ENCODE measurements around the gene C2orf81. TPM values are rescaled to one million over a fixed set of nuclear protein-coding genes. Genes with fewer than 3 reads are reported as not detected.
A peak's percentile ranks its signal among the peaks of the same experiment; 100 is the strongest.

C2orf81 gene
- total and polyA plus RNA-seq, 10 of the 15 experiments (the other 5 are each of a cell fraction or from before 2014, with no cell fraction given): 0.10 to 9.8 (median 2.7) TPM

GRCh38 chr2:74461187-74462053 lies 40.0 kb upstream of the C2orf81 start (continued):
- no peak for TF ChIP-seq MYC (IDR thresholded peaks at IDR 0.05; ENCODE audit: insufficient read depth, insufficient read length, insufficient replicate concordance, low read length, severe bottlenecking)
- TF ChIP-seq CREM (IDR thresholded peaks at IDR 0.05; ENCODE audit: low read depth): no peak
- no peak for TF ChIP-seq RB1 (IDR thresholded peaks at IDR 0.05; ENCODE audit: borderline replicate concordance)
- TF ChIP-seq BRCA1 (IDR thresholded peaks at IDR 0.05; ENCODE audit: low read depth, low read length): no peak
- TF ChIP-seq STAT1 (conservative IDR thresholded peaks at IDR 0.05): no peak
- TF ChIP-seq POLR2AphosphoS5 (IDR thresholded peaks at IDR 0.05; ENCODE audit: low read length): 0 out of 2 replicates have a peak, but pooled peaks have one; percentile 12
- TF ChIP-seq TAF1 (IDR thresholded peaks at IDR 0.05; ENCODE audit: borderline replicate concordance, low read depth, low read length): no peak
- no peak for TF ChIP-seq NR2C2 (IDR thresholded peaks at IDR 0.05; ENCODE audit: borderline replicate concordance, control insufficient read depth, insufficient read length, low read depth)
- no peak for TF ChIP-seq IKZF2 (IDR thresholded peaks at IDR 0.05)
- TF ChIP-seq EZH2 (IDR thresholded peaks at IDR 0.05; ENCODE audit: borderline replicate concordance, control insufficient read depth, low read depth, low read length): no peak
- TF ChIP-seq CTCF (IDR thresholded peaks at IDR 0.05 in 2 of 3, conservative IDR thresholded peaks at IDR 0.05 in 1 of 3; ENCODE audit: control insufficient read depth in 2 of 3, extremely low read depth in 1 of 3, insufficient read depth in 1 of 3, low read depth in 3 of 3, low read length in 3 of 3): peak; percentile 2 to 38 (median 30); a peak in 1 of 6 replicates
- TF ChIP-seq CREB1 (IDR thresholded peaks at IDR 0.05; ENCODE audit: low read depth): no peak
- TF ChIP-seq POU2F2 (IDR thresholded peaks at IDR 0.05; ENCODE audit: borderline replicate concordance, low read depth, low read length): no peak
- no peak for TF ChIP-seq PRDM15 (CRISPR knock-in tag; IDR thresholded peaks at IDR 0.05)
- no peak for TF ChIP-seq HDGF (IDR thresholded peaks at IDR 0.05)
- TF ChIP-seq BCL11A (IDR thresholded peaks at IDR 0.05; ENCODE audit: low read depth, low read length): no peak
- TF ChIP-seq PAX5 (IDR thresholded peaks at IDR 0.05; ENCODE audit: borderline replicate concordance, low read depth, low read length): no peak
- no peak for TF ChIP-seq NRF1 (conservative IDR thresholded peaks at IDR 0.05; ENCODE audit: low read depth, low read length)
- no peak for TF ChIP-seq RCOR1 (conservative IDR thresholded peaks at IDR 0.05; ENCODE audit: low read depth, low read length)
